Transverse colon (tissue), 4 donors: Measurements from ENCODE around the gene ALDH1A2. TPM values are rescaled to one million over a fixed set of nuclear protein-coding genes. Genes with fewer than 3 reads are reported as not detected.

Experiments
- DNase-seq: peaks from one replicate; pipeline ENCODE4 v3.0.0-alpha.2; 2019
- H3K27ac ChIP-seq, 4 donors: fragments of 200-600 bp; sonication (generic); 2 replicates each; pipeline ENCODE4 v1.5.1; 2016 to 2018; ENCODE audit warnings: inconsistent platforms in 4 of 4
- H3K27me3 ChIP-seq: fragments of 200-600 bp; sonication (generic); 2 replicates; pipeline ENCODE4 v1.5.1; 2017; ENCODE audit warnings: inconsistent platforms
- H3K36me3 ChIP-seq, 4 donors: fragments of 200-600 bp; sonication (generic); 2 replicates each; pipeline ENCODE4 v1.5.1; 2017 to 2019; ENCODE audit warnings: inconsistent platforms in 4 of 4
- H3K4me1 ChIP-seq, 4 donors: fragments of 200-600 bp; sonication (generic); 2 replicates each; pipeline ENCODE4 v1.5.1; 2017 to 2020; ENCODE audit warnings: inconsistent platforms in 4 of 4
- H3K4me3 ChIP-seq, 4 donors: fragments of 200-600 bp; sonication (generic); 1 replicate in 1 of 4; 2 replicates in 3 of 4; pipeline versions ENCODE4 v1.5.1 to v1.6.1; 2017 to 2019; ENCODE audit warnings: inconsistent platforms in 4 of 4
- H3K9me3 ChIP-seq, 2 donors: fragments of 200-600 bp; sonication (generic); 2 replicates each; pipeline ENCODE4 v1.5.1; 2017 to 2019; ENCODE audit warnings: inconsistent platforms in 2 of 2
- CTCF ChIP-seq, 5 experiments: fragments of 200-600 bp in 3 of 5; fragments of 450-650 bp in 2 of 5; sonication (generic) in 3 of 5; IDR thresholded peaks; 1 replicate in 2 of 5; 2 replicates in 3 of 5; pipeline ENCODE4 v1.5.1; 2016 to 2017; ENCODE audit warnings: antibody characterized with exemption in 5 of 5, inconsistent platforms in 3 of 5, mild to moderate bottlenecking in 2 of 5, moderate library complexity in 1 of 5
- EP300 ChIP-seq: sonication (generic); formaldehyde crosslinking; IDR thresholded peaks from one replicate; pipeline ENCODE4 v1.6.1; 2017; ENCODE audit warnings: antibody characterized with exemption, low read depth
- POLR2A ChIP-seq: fragments of 450-650 bp; IDR thresholded peaks from one replicate; pipeline ENCODE4 v1.6.1; 2016; ENCODE audit warnings: antibody characterized with exemption, mild to moderate bottlenecking, moderate library complexity
- POLR2AphosphoS5 ChIP-seq, 3 donors: sonication (generic); formaldehyde crosslinking; IDR thresholded peaks; one replicate each; pipeline ENCODE4 v1.6.1; 2016; ENCODE audit warnings: antibody characterized with exemption in 3 of 3
- WGBS, 2 donors: methylation state at CpG; one replicate each; pipeline ENCODE4 v1.1.5; 2018; ENCODE audit warnings: low coverage in 1 of 2; 5-methylcytosine and 5-hydroxymethylcytosine counted together
- in situ Hi-C, 4 donors: fragments of 200-750 bp; cut with MboI; loops; one replicate each; pipeline versions ENCODE4 v1.15.0 to v1.15.1; 2017; ENCODE audit warnings: low sequenced_read_pairs in 3 of 4, low pct_ligation_motif_present in 1 of 4, low pct_unique_long_range_greater_than_20kb in 1 of 4
- intact Hi-C: fragments of 100-400 bp; cut with DNase I; formaldehyde crosslinking; loops from one replicate; pipeline ENCODE4 v1.15.1; 2023; ENCODE audit warnings: low total_unique reads
- total RNA-seq, 4 donors: library from RNA; depleted of rRNA; stranded (reverse); fragments of >200 nt; gene quantifications; one replicate each; pipeline ENCODE4 v1.1.0, GENCODE V29; 2016

Gene ALDH1A2
- total RNA-seq, 4 donors from 2014 or later: 0.68 to 4.9 (median 1.7) TPM; not detected in 1

- DNase-seq: no peak
- H3K4me1 ChIP-seq: peaks cover 3 to 43% (median 19%) of the 10 kb centered on the region in 4 donors
- H3K4me3 ChIP-seq: no peak overlapping the region
- 51 to 65% methylated on average over 3 of the region's 3 CpGs for WGBS, 2 donors
- H3K27me3 ChIP-seq: no peaks in the 10 kb centered on the region
- H3K9me3 ChIP-seq: no peaks in the 10 kb centered on the region
- H3K36me3 ChIP-seq: no peaks in the 10 kb centered on the region
- no peak overlapping the region for H3K27ac ChIP-seq
- TF ChIP-seq POLR2A (no peak), EP300 (no peak), POLR2AphosphoS5 (IDR thresholded peaks at IDR 0.05) (no peak), CTCF (IDR thresholded peaks at IDR 0.05) (no peak)
- in situ Hi-C loops (no loop called here), intact Hi-C loops (no loop called here)
These were observed 23.5 kb downstream of the ALDH1A2 start for GRCh38 chr15:58042006-58042405.

GRCh38 chr15:58040150-58040549 is 25.4 kb downstream of the ALDH1A2 start:
- intact Hi-C loops (no loop called here), in situ Hi-C loops (no loop called here)
- Histone ChIP-seq H3K4me1 (peaks cover 3 to 44% (median 19%) of the 10 kb centered on the region in 4 donors), H3K9me3 (no peaks in the 10 kb centered on the region), H3K4me3 (no peak overlapping the region), H3K27me3 (no peaks in the 10 kb centered on the region), H3K27ac (peak overlapping the region; percentile 38 to 71 (median 54)), H3K36me3 (no peaks in the 10 kb centered on the region)
- 50 to 57% methylated on average over 4 to 6 of the region's 6 CpGs for WGBS, 2 donors
- DNase-seq: no peak
- TF ChIP-seq CTCF (IDR thresholded peaks at IDR 0.05): no peak
- TF ChIP-seq POLR2A: no peak
- no peak for TF ChIP-seq EP300
- TF ChIP-seq POLR2AphosphoS5 (IDR thresholded peaks at IDR 0.05): no peak

DNA sequence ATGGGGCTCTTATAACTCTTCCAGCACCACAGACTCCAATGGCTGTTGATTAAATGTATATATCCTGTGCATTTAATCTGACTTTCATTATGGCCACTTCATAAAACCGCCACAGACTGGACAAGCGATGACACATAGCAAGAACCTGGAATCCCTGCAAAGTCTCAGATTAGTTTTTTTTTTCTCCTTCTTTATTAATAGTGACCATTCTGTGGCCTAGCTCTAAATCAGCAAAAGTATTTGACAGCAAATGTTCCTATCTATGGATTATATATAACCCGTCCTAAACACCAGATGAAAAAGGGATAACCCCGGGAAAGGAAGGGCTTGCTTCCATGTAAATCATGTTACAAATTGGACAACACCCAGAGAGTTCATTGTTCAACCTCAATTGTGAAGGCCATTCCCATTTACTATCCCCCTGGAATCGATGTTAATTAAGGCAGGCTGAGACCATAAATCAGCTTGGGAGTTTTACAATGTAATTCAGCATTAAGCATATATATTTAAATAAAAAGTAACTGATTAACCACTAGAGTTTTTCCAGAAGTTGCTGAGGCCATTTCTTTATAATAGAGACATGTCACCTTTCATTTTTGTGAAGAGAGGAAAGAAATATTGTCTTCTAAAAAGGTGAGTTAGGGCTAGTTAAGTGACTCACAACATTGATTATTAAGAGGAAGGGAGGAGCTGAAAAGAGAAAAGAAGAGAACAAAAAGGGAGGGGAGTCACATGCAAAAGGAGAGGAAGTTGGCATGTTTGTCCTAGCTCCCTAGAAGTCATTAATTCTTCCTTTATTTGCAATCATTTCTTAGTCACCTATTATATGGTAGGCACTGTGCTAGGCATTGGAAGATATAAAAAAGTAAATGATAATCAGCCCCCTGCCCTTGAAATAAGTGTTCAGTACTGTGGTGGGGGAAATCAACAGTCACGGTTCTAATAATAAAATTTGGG is 26.2 kb downstream of the ALDH1A2 start:
- intact Hi-C loops: no loop called here
- in situ Hi-C loops: no loop called here
- WGBS, 2 donors: 31 to 40% methylated on average over 5 to 6 of the region's 6 CpGs
- no peaks in the 10 kb centered on the region for H3K9me3 ChIP-seq
- peak overlapping the region; percentile 31 to 71 (median 53) for H3K27ac ChIP-seq
- H3K4me1 ChIP-seq: peaks cover 3 to 44% (median 19%) of the 10 kb centered on the region in 4 donors
- peaks cover 5% of the 10 kb centered on the region for H3K27me3 ChIP-seq
- H3K4me3 ChIP-seq: no peak overlapping the region
- no peak for DNase-seq
- TF ChIP-seq EP300 (no peak), POLR2AphosphoS5 (IDR thresholded peaks at IDR 0.05) (no peak), POLR2A (no peak), CTCF (IDR thresholded peaks at IDR 0.05) (no peak)
- H3K36me3 ChIP-seq: no peaks in the 10 kb centered on the region

- in situ Hi-C loops (no loop called here), intact Hi-C loops (no loop called here)
- Histone ChIP-seq H3K4me1 (peaks cover 3 to 44% (median 19%) of the 10 kb centered on the region in 4 donors), H3K9me3 (no peaks in the 10 kb centered on the region), H3K27ac (peak overlapping the region; percentile 38 to 71 (median 54)), H3K36me3 (no peaks in the 10 kb centered on the region), H3K27me3 (peaks cover 6% of the 10 kb centered on the region), H3K4me3 (no peak overlapping the region)
- 21 to 24% methylated on average over 2 of the region's 2 CpGs for WGBS, 2 donors
- TF ChIP-seq POLR2A (no peak), CTCF (IDR thresholded peaks at IDR 0.05) (no peak), EP300 (no peak), POLR2AphosphoS5 (IDR thresholded peaks at IDR 0.05) (peak in 2 of 3 donors; percentile 43 to 56)
- peak; percentile 52 for DNase-seq
These were observed 27.0 kb downstream of the ALDH1A2 start for GRCh38 chr15:58038426-58039078.
